ENCODE measurements around the gene PNMA1.

The PNMA1 gene

DNA sequence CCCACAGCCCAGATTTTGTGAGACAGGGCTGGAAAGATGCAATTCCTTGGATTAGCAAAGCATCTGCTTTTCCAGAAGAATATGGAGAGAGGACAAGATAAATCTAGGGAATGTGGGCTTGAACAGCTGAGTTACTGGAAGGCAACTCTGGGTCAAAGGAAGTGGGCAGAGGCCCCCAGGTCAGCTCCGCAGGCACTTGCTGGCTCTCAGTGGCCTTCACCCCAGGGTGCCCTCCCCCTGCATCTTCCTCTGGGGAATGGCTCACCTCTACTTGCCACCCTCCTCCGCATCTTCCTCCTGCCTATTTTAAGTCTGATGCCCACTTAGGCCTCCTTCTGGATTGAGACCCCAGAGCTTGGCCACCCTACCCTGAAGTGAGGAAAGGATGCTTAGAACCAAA, 10.5 kb upstream of the PNMA1 start:
- H2AFZ ChIP-seq (ENCODE audit: low read depth, low read length): no peak overlapping the region
- peak overlapping the region; percentile 54 for H2BK15ac ChIP-seq (ENCODE audit: low read depth, poor library complexity, severe bottlenecking)
- H4K8ac ChIP-seq (ENCODE audit: low read length): peak overlapping the region; percentile 62
- 97% methylated on average over 2 of the region's 2 CpGs for WGBS
- no peak overlapping the region for H3K4me2 ChIP-seq (ENCODE audit: low read length, poor library complexity, severe bottlenecking)
- H2BK120ac ChIP-seq (ENCODE audit: low read depth, low read length): peak overlapping the region; percentile 30
- H3K9ac ChIP-seq (ENCODE audit: low read length): peak overlapping the region; percentile 91
- peak overlapping the region; percentile 15 to 84 for H2BK12ac ChIP-seq (ENCODE audit: low read length in 2 of 2)
- peak overlapping the region; percentile 53 to 69 for H3K18ac ChIP-seq (ENCODE audit: low read depth in 1 of 2, low read length in 2 of 2)
- peak overlapping the region; percentile 10 to 63 for H3K4ac ChIP-seq (ENCODE audit: low read depth in 1 of 2, low read length in 2 of 2)
- peaks cover 49% of the 10 kb centered on the region for H3K4me1 ChIP-seq (ENCODE audit: control insufficient read depth, insufficient read depth, low read depth, low read length)
- H2BK5ac ChIP-seq (ENCODE audit: low read depth, low read length, poor library complexity, severe bottlenecking): no peak overlapping the region
- H3K9me3 ChIP-seq (ENCODE audit: control insufficient read depth, low read length): no peaks in the 10 kb centered on the region
- peaks cover 67 to 71% of the 10 kb centered on the region in 2 experiments for H3K36me3 ChIP-seq (ENCODE audit: control insufficient read depth in 1 of 2, insufficient read depth in 2 of 2, low read depth in 1 of 2, low read length in 2 of 2)
- no peak for DNase-seq
- no peak overlapping the region for H3K14ac ChIP-seq (ENCODE audit: low read length in 2 of 2)
- peak overlapping the region; percentile 97 for H3K27ac ChIP-seq (ENCODE audit: low read length, poor library complexity, severe bottlenecking)
- H2AK5ac ChIP-seq (ENCODE audit: low read length, severe bottlenecking): peak overlapping the region; percentile 77
- no peaks in the 10 kb centered on the region for H3K27me3 ChIP-seq (ENCODE audit: control insufficient read depth in 1 of 2, insufficient read depth in 1 of 2, low read length in 2 of 2)
- peaks cover 36% of the 10 kb centered on the region for H3K79me1 ChIP-seq (replicated peaks; ENCODE audit: low read length, poor library complexity, severe bottlenecking)
- H3K23ac ChIP-seq (ENCODE audit: low read length in 2 of 2): no peak overlapping the region
- peak overlapping the region in 1 of 2 experiments; percentile 34 for H3K4me3 ChIP-seq (ENCODE audit: insufficient read depth in 1 of 2, low read depth in 1 of 2, low read length in 2 of 2)
- H4K91ac ChIP-seq (ENCODE audit: low read length): peak overlapping the region; percentile 82

DNA sequence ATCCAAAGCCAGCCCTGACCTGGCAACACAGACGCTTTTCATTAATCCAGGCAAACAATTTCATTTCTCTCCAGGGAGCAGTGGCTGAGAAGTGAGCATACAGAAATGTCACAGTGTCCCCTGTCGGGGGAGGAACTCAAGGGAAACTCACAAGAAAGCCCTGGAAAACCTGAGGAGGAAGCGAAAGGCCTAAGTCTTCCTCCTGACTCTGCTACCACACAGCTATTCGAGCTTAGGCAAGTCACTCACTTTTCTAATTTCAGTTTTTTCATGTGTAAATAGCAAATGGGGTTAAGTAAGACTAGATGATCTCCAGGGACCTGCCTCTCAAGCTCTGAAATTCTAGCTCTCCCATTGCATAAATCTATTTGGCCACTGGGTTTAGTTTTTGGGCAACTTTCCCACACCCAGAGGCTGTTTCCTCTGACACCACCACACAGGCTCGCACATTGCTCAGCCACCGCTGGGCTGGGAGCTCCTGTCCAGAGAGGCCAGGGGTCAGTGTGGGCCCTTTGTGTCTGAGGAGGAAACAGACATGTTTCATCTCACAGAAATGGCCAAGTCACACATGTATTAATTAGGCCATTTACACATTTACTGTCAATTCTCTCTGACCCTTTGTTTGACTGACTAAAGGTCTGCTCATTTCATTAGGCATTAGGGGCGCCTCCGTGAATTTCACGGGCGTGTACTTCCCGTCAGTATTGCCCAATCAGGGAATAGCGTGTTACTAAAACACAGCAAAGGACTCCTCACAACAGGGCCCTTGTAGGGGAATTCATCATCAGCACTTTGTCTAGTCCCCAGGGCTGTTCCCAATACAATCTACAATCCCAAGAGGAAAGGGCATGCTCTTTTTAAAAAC, 9.8 kb upstream of the PNMA1 start:
- no peak overlapping the region for H3K4me2 ChIP-seq (ENCODE audit: low read length, poor library complexity, severe bottlenecking)
- WGBS: 27% methylated on average over 10 of the region's 12 CpGs
- H2BK15ac ChIP-seq (ENCODE audit: low read depth, poor library complexity, severe bottlenecking): no peak overlapping the region
- H3K27me3 ChIP-seq (ENCODE audit: control insufficient read depth in 1 of 2, insufficient read depth in 1 of 2, low read length in 2 of 2): no peaks in the 10 kb centered on the region
- peak overlapping the region; percentile 58 for H4K8ac ChIP-seq (ENCODE audit: low read length)
- H3K27ac ChIP-seq (ENCODE audit: low read length, poor library complexity, severe bottlenecking): peak overlapping the region; percentile 97
- H2AFZ ChIP-seq (ENCODE audit: low read depth, low read length): no peak overlapping the region
- H3K18ac ChIP-seq (ENCODE audit: low read depth in 1 of 2, low read length in 2 of 2): peak overlapping the region; percentile 53 to 69
- no peak overlapping the region for H4K91ac ChIP-seq (ENCODE audit: low read length)
- H3K79me1 ChIP-seq (replicated peaks; ENCODE audit: low read length, poor library complexity, severe bottlenecking): peaks cover 33% of the 10 kb centered on the region
- no peak overlapping the region for H3K14ac ChIP-seq (ENCODE audit: low read length in 2 of 2)
- H2BK12ac ChIP-seq (ENCODE audit: low read length in 2 of 2): peak overlapping the region in 1 of 2 experiments; percentile 34
- H3K23ac ChIP-seq (ENCODE audit: low read length in 2 of 2): no peak overlapping the region
- no peaks in the 10 kb centered on the region for H3K9me3 ChIP-seq (ENCODE audit: control insufficient read depth, low read length)
- H2AK5ac ChIP-seq (ENCODE audit: low read length, severe bottlenecking): peak overlapping the region; percentile 77
- peak; percentile 97 for DNase-seq
- H2BK120ac ChIP-seq (ENCODE audit: low read depth, low read length): peak overlapping the region; percentile 2
- peaks cover 69 to 70% of the 10 kb centered on the region in 2 experiments for H3K36me3 ChIP-seq (ENCODE audit: control insufficient read depth in 1 of 2, insufficient read depth in 2 of 2, low read depth in 1 of 2, low read length in 2 of 2)
- peak overlapping the region; percentile 26 for H2BK5ac ChIP-seq (ENCODE audit: low read depth, low read length, poor library complexity, severe bottlenecking)
- H3K9ac ChIP-seq (ENCODE audit: low read length): peak overlapping the region; percentile 91
- peaks cover 51% of the 10 kb centered on the region for H3K4me1 ChIP-seq (ENCODE audit: control insufficient read depth, insufficient read depth, low read depth, low read length)
- peak overlapping the region in 1 of 2 experiments; percentile 60 for H3K4me3 ChIP-seq (ENCODE audit: insufficient read depth in 1 of 2, low read depth in 1 of 2, low read length in 2 of 2)
- H3K4ac ChIP-seq (ENCODE audit: low read depth in 1 of 2, low read length in 2 of 2): peak overlapping the region in 1 of 2 experiments; percentile 63

DNA sequence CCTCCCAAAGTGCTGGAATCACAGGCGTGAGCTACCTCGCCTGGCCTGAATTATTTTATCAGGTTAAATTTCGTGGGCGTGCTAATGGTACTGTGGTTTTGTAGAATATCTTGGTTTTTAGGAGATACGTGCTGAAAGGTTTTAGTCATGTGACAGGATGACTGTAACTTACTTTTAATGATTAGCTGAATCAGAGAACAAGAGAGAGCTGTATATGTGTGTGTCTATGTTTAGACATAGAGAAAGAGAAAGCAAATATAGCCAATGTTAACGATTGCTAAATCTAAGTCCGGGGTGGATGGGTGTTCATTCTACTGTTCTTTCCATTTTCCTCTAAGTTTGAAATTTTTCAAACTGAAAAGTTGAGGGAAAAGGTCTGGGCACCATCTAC, 9.2 kb upstream of the PNMA1 start:
- peak overlapping the region; percentile 97 for H3K27ac ChIP-seq (ENCODE audit: low read length, poor library complexity, severe bottlenecking)
- 83% methylated on average over 7 of the region's 7 CpGs for WGBS
- no peak overlapping the region for H2BK120ac ChIP-seq (ENCODE audit: low read depth, low read length)
- H4K91ac ChIP-seq (ENCODE audit: low read length): no peak overlapping the region
- H3K36me3 ChIP-seq (ENCODE audit: control insufficient read depth in 1 of 2, insufficient read depth in 2 of 2, low read depth in 1 of 2, low read length in 2 of 2): peaks cover 71 to 72% of the 10 kb centered on the region in 2 experiments
- H2BK12ac ChIP-seq (ENCODE audit: low read length in 2 of 2): no peak overlapping the region
- DNase-seq: peak; percentile 83
- no peaks in the 10 kb centered on the region for H3K27me3 ChIP-seq (ENCODE audit: control insufficient read depth in 1 of 2, insufficient read depth in 1 of 2, low read length in 2 of 2)
- no peak overlapping the region for H3K4ac ChIP-seq (ENCODE audit: low read depth in 1 of 2, low read length in 2 of 2)
- H3K9me3 ChIP-seq (ENCODE audit: control insufficient read depth, low read length): no peaks in the 10 kb centered on the region
- peak overlapping the region in 1 of 2 experiments; percentile 33 for H3K18ac ChIP-seq (ENCODE audit: low read depth in 1 of 2, low read length in 2 of 2)
- peak overlapping the region; percentile 26 for H2BK5ac ChIP-seq (ENCODE audit: low read depth, low read length, poor library complexity, severe bottlenecking)
- H4K8ac ChIP-seq (ENCODE audit: low read length): no peak overlapping the region
- peak overlapping the region; percentile 91 for H3K9ac ChIP-seq (ENCODE audit: low read length)
- H3K14ac ChIP-seq (ENCODE audit: low read length in 2 of 2): no peak overlapping the region
- peaks cover 36% of the 10 kb centered on the region for H3K79me1 ChIP-seq (replicated peaks; ENCODE audit: low read length, poor library complexity, severe bottlenecking)
- H3K4me1 ChIP-seq (ENCODE audit: control insufficient read depth, insufficient read depth, low read depth, low read length): peaks cover 52% of the 10 kb centered on the region
- peak overlapping the region; percentile 19 for H3K4me2 ChIP-seq (ENCODE audit: low read length, poor library complexity, severe bottlenecking)
- H2AFZ ChIP-seq (ENCODE audit: low read depth, low read length): no peak overlapping the region
- no peak overlapping the region for H2AK5ac ChIP-seq (ENCODE audit: low read length, severe bottlenecking)
- peak overlapping the region in 1 of 2 experiments; percentile 60 for H3K4me3 ChIP-seq (ENCODE audit: insufficient read depth in 1 of 2, low read depth in 1 of 2, low read length in 2 of 2)
- no peak overlapping the region for H3K23ac ChIP-seq (ENCODE audit: low read length in 2 of 2)
- H2BK15ac ChIP-seq (ENCODE audit: low read depth, poor library complexity, severe bottlenecking): no peak overlapping the region

DNA sequence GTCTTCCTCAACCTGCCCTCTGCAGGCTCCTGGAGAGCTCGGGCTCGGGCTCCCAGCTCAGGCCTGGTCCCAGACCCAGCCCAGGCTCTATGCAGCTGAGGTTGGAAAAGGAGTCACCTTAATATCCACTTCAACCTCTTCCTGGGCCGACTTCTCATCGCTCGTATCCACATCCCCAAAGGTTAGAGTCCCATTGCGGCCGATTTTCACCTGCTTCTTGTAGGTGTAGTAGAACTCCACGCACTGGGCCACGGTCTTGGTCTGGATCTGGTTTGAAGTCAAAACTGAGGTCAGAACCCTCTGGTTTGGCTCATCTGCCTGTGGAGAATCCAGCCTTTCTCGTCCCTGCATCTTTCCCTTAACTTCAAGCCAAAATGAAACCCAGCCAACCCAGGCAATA, 8.4 kb upstream of the PNMA1 start:
- Histone ChIP-seq H2BK120ac (ENCODE audit: low read depth, low read length) (peak overlapping the region; percentile 11), H3K4me3 (ENCODE audit: insufficient read depth in 1 of 2, low read depth in 1 of 2, low read length in 2 of 2) (no peak overlapping the region), H3K18ac (ENCODE audit: low read depth in 1 of 2, low read length in 2 of 2) (no peak overlapping the region), H2BK12ac (ENCODE audit: low read length in 2 of 2) (no peak overlapping the region), H3K79me1 (replicated peaks; ENCODE audit: low read length, poor library complexity, severe bottlenecking) (peaks cover 34% of the 10 kb centered on the region), H2BK5ac (ENCODE audit: low read depth, low read length, poor library complexity, severe bottlenecking) (no peak overlapping the region), H4K91ac (ENCODE audit: low read length) (peak overlapping the region; percentile 16), H3K36me3 (ENCODE audit: control insufficient read depth in 1 of 2, insufficient read depth in 2 of 2, low read depth in 1 of 2, low read length in 2 of 2) (peaks cover 74 to 76% of the 10 kb centered on the region in 2 experiments), H4K8ac (ENCODE audit: low read length) (peak overlapping the region; percentile 19), H3K9ac (ENCODE audit: low read length) (peak overlapping the region; percentile 91), H3K4me2 (ENCODE audit: low read length, poor library complexity, severe bottlenecking) (no peak overlapping the region), H3K4ac (ENCODE audit: low read depth in 1 of 2, low read length in 2 of 2) (no peak overlapping the region), H2BK15ac (ENCODE audit: low read depth, poor library complexity, severe bottlenecking) (no peak overlapping the region), H3K4me1 (ENCODE audit: control insufficient read depth, insufficient read depth, low read depth, low read length) (peaks cover 57% of the 10 kb centered on the region), H3K14ac (ENCODE audit: low read length in 2 of 2) (no peak overlapping the region), H3K23ac (ENCODE audit: low read length in 2 of 2) (no peak overlapping the region), H2AK5ac (ENCODE audit: low read length, severe bottlenecking) (peak overlapping the region; percentile 89), H2AFZ (ENCODE audit: low read depth, low read length) (no peak overlapping the region), H3K9me3 (ENCODE audit: control insufficient read depth, low read length) (no peaks in the 10 kb centered on the region), H3K27ac (ENCODE audit: low read length, poor library complexity, severe bottlenecking) (peak overlapping the region; percentile 97), H3K27me3 (ENCODE audit: control insufficient read depth in 1 of 2, insufficient read depth in 1 of 2, low read length in 2 of 2) (no peaks in the 10 kb centered on the region)
- 99% methylated on average over 10 of the region's 10 CpGs for WGBS
- DNase-seq: no peak

Measured in mesenchymal stem cell (in vitro differentiated cells and primary cell).